Pericardium fibroblast (primary cell): ENCODE data around the gene HSDL2. TPM values are rescaled to one million over a fixed set of nuclear protein-coding genes. Genes with fewer than 3 reads are reported as not detected.

Experiments used
- total RNA-seq: library from RNA; depleted of rRNA; stranded (reverse); fragments of >200 nt; gene quantifications from 2 replicates; pipeline ENCODE4 v1.2.3, GENCODE V29; 2015

The HSDL2 gene
- total RNA-seq = 22.1 and 29.5 TPM in 2 replicates

GRCh38 chr9:112380102-112380824, at the start of gene HSDL2:
Gene HSDL2 (plus strand): TSS chr9:112380108. CDS start chr9:112380164, 56 bp downstream.

GRCh38 chr9:112332977-112333638, 46.8 kb upstream of the HSDL2 start, which contains the start of gene PTBP3:
Gene PTBP3 (minus strand): TSS chr9:112333619. CDS start chr9:112297865, 35,754 bp downstream.

GRCh38 chr9:112486221-112487007, 106.5 kb downstream of the HSDL2 start, which contains the start of gene KIAA1958:
Gene KIAA1958 (plus strand): TSS chr9:112486827. CDS start chr9:112574081, 87,254 bp downstream.

Other genes starting within 250 kb of the HSDL2 start
- gene SUSD1, start 204.8 kb upstream of the HSDL2 start, total RNA-seq = 4.9 and 17.9 TPM in 2 replicates
- 33.6 and 38.3 TPM in 2 replicates for gene PTBP3, start 46.5 kb upstream of the HSDL2 start, total RNA-seq
- gene KIAA1958, start 106.7 kb downstream of the HSDL2 start, total RNA-seq = 0.12 and 0.77 TPM in 2 replicates